Measurements from ENCODE around the gene ZNF780A.

DNA sequence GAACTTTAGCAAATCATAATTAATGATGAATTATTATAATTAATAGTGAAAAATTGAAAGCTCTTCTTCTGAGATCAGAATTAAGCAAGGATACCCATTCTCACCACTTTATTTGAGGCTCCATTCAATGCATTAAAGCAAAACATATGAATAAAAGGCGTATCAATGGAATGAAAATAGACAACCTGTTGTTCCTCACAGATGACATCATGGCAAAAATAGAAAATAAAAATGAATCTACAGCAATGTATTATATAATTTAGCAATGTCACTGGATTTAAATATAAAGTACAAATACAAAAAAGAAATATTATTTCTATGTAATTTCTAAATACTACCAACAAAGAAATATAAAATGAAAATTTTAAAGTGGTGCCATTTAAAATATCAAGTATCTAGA is 11.1 kb upstream of the ZNF780A start:
- TF ChIP-seq, protein P1, sequence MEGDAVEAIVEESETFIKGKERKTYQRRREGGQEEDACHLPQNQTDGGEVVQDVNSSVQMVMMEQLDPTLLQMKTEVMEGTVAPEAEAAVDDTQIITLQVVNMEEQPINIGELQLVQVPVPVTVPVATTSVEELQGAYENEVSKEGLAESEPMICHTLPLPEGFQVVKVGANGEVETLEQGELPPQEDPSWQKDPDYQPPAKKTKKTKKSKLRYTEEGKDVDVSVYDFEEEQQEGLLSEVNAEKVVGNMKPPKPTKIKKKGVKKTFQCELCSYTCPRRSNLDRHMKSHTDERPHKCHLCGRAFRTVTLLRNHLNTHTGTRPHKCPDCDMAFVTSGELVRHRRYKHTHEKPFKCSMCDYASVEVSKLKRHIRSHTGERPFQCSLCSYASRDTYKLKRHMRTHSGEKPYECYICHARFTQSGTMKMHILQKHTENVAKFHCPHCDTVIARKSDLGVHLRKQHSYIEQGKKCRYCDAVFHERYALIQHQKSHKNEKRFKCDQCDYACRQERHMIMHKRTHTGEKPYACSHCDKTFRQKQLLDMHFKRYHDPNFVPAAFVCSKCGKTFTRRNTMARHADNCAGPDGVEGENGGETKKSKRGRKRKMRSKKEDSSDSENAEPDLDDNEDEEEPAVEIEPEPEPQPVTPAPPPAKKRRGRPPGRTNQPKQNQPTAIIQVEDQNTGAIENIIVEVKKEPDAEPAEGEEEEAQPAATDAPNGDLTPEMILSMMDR (IDR thresholded peaks at IDR 0.05 in 4 of 5, conservative IDR thresholded peaks at IDR 0.05 in 1 of 5) = no peak
- no peak for TF ChIP-seq POLR2A (IDR thresholded peaks at IDR 0.05)

Measured in gastrocnemius medialis (tissue), 4 donors.